IPS DF 4.7 (cell line): ENCODE results near the gene UTF1.
"Not testable (repeated sequence)": the region's sequence is repeated elsewhere in the genome, so short reads cannot be mapped to it uniquely, and the experiment has no call there.

ENCODE experiments used
- DNase-seq: peaks from one replicate; pipeline ENCODE4 v3.0.0-alpha.2; 2013; ENCODE audit warnings: low spot score; ENCODE audit errors: extremely low read depth

UTF1 gene

GRCh38 chr10:133225707-133226191 lies 4.3 kb upstream of the UTF1 start:
- DNase-seq: no peak

- DNase-seq: no peak
Measured at GRCh38 chr10:133226251-133226808, 3.7 kb upstream of the UTF1 start.

- DNase-seq: no peak
Measured at GRCh38 chr10:133227256-133227655, 2.8 kb upstream of the UTF1 start.

GRCh38 chr10:133229265-133230043 lies 563 bp upstream of the UTF1 start:
- DNase-seq: no peak

GRCh38 chr10:133230387-133231195 lies 574 bp downstream of the UTF1 start:
- no peak for DNase-seq

GRCh38 chr10:133231244-133231945 lies 1.4 kb downstream of the UTF1 start:
- DNase-seq: no peak

- no peak for DNase-seq
Measured at GRCh38 chr10:133231946-133232574, 2.0 kb downstream of the UTF1 start.

- not testable (repeated sequence) for DNase-seq
Measured at GRCh38 chr10:133234796-133235195, 4.8 kb downstream of the UTF1 start.

GRCh38 chr10:133235265-133235855 lies 5.3 kb downstream of the UTF1 start:
- DNase-seq: no peak

- no peak for DNase-seq
Measured at GRCh38 chr10:133235932-133236331, 5.9 kb downstream of the UTF1 start.

- DNase-seq: no peak
Measured at GRCh38 chr10:133236401-133237240, 6.6 kb downstream of the UTF1 start.

GRCh38 chr10:133237241-133237587 lies 7.2 kb downstream of the UTF1 start:
- no peak for DNase-seq

- peak; percentile 71 for DNase-seq
Measured at GRCh38 chr10:133237588-133238465, 7.8 kb downstream of the UTF1 start, which contains the start of gene VENTX. Gene VENTX (plus strand): TSS chr10:133237855. CDS start chr10:133237915, 60 bp downstream.

- no peak for DNase-seq
Measured at GRCh38 chr10:133238466-133238804, 8.4 kb downstream of the UTF1 start.

- DNase-seq: no peak
Measured at GRCh38 chr10:133239990-133240389, 10.0 kb downstream of the UTF1 start.

GRCh38 chr10:133241501-133242205 lies 11.6 kb downstream of the UTF1 start:
- no peak for DNase-seq

- no peak for DNase-seq
Measured at GRCh38 chr10:133242611-133243356, 12.8 kb downstream of the UTF1 start.
